K562 (cell line): ENCODE results near the gene SDC3.

Experiments
- CHD2 ChIP-seq: IDR thresholded peaks from 2 replicates; pipeline ENCODE4 v1.6.1; 2011; ENCODE audit warnings: low read depth, low read length
- POLR2A ChIP-seq: fragments of 450-650 bp; conservative IDR thresholded peaks from 2 replicates; pipeline ENCODE4 v1.6.1; 2016
- STAT5A ChIP-seq: IDR thresholded peaks from 2 replicates; pipeline ENCODE4 v1.6.1; 2012; ENCODE audit warnings: low read length, inconsistent platforms, borderline replicate concordance
- ZNF408 ChIP-seq: fragments of 250-450 bp; sonication (Bioruptor Pico); IDR thresholded peaks from 2 replicates; pipeline ENCODE4 v1.4.0; 2020; ENCODE audit warnings: low read depth, mild to moderate bottlenecking, moderate library complexity
- ZNF449 ChIP-seq: fragments of 250-450 bp; sonication (Bioruptor Pico); IDR thresholded peaks from 2 replicates; pipeline ENCODE4 v1.8.0; 2022; ENCODE audit warnings: moderate library complexity, mild to moderate bottlenecking, inconsistent platforms
- TF ChIP-seq, protein P1 (sequence below): fragments of 450-650 bp; IDR thresholded peaks from 2 replicates; pipeline ENCODE4 v1.6.1; 2018; ENCODE audit not compliant: partially characterized antibody
- TF ChIP-seq, protein P2 (sequence below): sonication (generic); formaldehyde crosslinking; IDR thresholded peaks from 2 replicates; pipeline ENCODE4 v1.8.1; 2022; ENCODE audit warnings: missing genetic modification reagents
- TF ChIP-seq, protein P3 (sequence below): fragments of 250-450 bp; sonication (Bioruptor Pico); IDR thresholded peaks from 2 replicates; pipeline ENCODE4 v1.5.0; 2021
- TF ChIP-seq, protein P4 (sequence below), 3 experiments: IDR thresholded peaks in 2 of 3; conservative IDR thresholded peaks in 1 of 3; 2 replicates each; pipeline ENCODE4 v1.5.1; 2011 to 2012; ENCODE audit warnings: low read length in 3 of 3, mild to moderate bottlenecking in 3 of 3, control low read depth in 2 of 3, improper control_type of control experiment in 1 of 3, inconsistent platforms in 1 of 3, low read depth in 1 of 3, mixed read lengths in 1 of 3, moderate library complexity in 1 of 3; ENCODE audit not compliant: insufficient read depth in 2 of 3

DNA sequence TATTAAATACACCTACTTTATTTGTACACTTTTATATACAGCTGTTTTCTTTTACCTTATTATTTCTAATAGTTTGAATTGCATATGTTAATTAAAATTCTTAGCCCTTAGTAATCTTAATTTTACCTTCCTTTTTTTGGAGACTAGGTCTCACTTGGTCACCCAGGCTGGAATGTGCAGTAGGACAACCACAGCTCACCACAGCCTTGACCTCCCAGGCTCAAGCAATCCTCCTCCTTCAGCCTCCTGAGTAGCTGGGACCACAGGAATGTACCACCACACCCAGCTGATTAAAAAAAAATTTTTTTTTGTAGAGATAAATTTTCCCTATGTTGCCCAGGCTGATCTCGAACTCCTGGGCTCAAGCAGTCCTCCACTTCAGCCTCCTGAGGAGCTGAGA lies 15.0 kb upstream of the SDC3 start:
- TF ChIP-seq, protein P1, sequence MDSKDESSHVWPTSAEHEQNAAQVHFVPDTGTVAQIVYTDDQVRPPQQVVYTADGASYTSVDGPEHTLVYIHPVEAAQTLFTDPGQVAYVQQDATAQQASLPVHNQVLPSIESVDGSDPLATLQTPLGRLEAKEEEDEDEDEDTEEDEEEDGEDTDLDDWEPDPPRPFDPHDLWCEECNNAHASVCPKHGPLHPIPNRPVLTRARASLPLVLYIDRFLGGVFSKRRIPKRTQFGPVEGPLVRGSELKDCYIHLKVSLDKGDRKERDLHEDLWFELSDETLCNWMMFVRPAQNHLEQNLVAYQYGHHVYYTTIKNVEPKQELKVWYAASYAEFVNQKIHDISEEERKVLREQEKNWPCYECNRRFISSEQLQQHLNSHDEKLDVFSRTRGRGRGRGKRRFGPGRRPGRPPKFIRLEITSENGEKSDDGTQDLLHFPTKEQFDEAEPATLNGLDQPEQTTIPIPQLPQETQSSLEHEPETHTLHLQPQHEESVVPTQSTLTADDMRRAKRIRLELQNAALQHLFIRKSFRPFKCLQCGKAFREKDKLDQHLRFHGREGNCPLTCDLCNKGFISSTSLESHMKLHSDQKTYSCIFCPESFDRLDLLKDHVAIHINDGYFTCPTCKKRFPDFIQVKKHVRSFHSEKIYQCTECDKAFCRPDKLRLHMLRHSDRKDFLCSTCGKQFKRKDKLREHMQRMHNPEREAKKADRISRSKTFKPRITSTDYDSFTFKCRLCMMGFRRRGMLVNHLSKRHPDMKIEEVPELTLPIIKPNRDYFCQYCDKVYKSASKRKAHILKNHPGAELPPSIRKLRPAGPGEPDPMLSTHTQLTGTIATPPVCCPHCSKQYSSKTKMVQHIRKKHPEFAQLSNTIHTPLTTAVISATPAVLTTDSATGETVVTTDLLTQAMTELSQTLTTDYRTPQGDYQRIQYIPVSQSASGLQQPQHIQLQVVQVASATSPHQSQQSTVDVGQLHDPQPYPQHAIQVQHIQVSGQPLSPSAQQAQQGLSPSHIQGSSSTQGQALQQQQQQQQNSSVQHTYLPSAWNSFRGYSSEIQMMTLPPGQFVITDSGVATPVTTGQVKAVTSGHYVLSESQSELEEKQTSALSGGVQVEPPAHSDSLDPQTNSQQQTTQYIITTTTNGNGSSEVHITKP = no peak
- no peak for TF ChIP-seq ZNF408 (CRISPR knock-in tag)
- TF ChIP-seq, protein P2, sequence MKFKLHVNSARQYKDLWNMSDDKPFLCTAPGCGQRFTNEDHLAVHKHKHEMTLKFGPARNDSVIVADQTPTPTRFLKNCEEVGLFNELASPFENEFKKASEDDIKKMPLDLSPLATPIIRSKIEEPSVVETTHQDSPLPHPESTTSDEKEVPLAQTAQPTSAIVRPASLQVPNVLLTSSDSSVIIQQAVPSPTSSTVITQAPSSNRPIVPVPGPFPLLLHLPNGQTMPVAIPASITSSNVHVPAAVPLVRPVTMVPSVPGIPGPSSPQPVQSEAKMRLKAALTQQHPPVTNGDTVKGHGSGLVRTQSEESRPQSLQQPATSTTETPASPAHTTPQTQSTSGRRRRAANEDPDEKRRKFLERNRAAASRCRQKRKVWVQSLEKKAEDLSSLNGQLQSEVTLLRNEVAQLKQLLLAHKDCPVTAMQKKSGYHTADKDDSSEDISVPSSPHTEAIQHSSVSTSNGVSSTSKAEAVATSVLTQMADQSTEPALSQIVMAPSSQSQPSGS (CRISPR knock-in tag) = no peak
- TF ChIP-seq, protein P3, sequence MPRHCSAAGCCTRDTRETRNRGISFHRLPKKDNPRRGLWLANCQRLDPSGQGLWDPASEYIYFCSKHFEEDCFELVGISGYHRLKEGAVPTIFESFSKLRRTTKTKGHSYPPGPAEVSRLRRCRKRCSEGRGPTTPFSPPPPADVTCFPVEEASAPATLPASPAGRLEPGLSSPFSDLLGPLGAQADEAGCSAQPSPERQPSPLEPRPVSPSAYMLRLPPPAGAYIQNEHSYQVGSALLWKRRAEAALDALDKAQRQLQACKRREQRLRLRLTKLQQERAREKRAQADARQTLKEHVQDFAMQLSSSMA = no peak
- TF ChIP-seq CHD2 = no peak
- TF ChIP-seq, protein P4, sequence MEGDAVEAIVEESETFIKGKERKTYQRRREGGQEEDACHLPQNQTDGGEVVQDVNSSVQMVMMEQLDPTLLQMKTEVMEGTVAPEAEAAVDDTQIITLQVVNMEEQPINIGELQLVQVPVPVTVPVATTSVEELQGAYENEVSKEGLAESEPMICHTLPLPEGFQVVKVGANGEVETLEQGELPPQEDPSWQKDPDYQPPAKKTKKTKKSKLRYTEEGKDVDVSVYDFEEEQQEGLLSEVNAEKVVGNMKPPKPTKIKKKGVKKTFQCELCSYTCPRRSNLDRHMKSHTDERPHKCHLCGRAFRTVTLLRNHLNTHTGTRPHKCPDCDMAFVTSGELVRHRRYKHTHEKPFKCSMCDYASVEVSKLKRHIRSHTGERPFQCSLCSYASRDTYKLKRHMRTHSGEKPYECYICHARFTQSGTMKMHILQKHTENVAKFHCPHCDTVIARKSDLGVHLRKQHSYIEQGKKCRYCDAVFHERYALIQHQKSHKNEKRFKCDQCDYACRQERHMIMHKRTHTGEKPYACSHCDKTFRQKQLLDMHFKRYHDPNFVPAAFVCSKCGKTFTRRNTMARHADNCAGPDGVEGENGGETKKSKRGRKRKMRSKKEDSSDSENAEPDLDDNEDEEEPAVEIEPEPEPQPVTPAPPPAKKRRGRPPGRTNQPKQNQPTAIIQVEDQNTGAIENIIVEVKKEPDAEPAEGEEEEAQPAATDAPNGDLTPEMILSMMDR (IDR thresholded peaks at IDR 0.05 in 2 of 3, conservative IDR thresholded peaks at IDR 0.05 in 1 of 3; ENCODE audit: insufficient read depth in 2 of 3, low read depth in 1 of 3, low read length in 3 of 3) = no peak
- TF ChIP-seq POLR2A = no peak
- no peak for TF ChIP-seq ZNF449 (CRISPR knock-in tag)
- no peak for TF ChIP-seq STAT5A
